Measurements from ENCODE around the gene POGZ.

- TF ChIP-seq PHF8 (IDR thresholded peaks at IDR 0.05; ENCODE audit: borderline replicate concordance, low read depth) (no peak), PBX3 (IDR thresholded peaks at IDR 0.05) (no peak), ZC3H11A (IDR thresholded peaks at IDR 0.05) (no peak), EP300 (IDR thresholded peaks at IDR 0.05) (no peak)
These were observed 42.9 kb upstream of the POGZ start for GRCh38 chr1:151502035-151502700.
